Prostate gland (tissue), 2 donors: ENCODE results near the gene MYH9. TPM values are rescaled to one million over a fixed set of nuclear protein-coding genes. Genes with fewer than 3 reads are reported as not detected.

ENCODE experiments used
- DNase-seq: peaks from one replicate; pipeline ENCODE4 v3.0.0-alpha.2; 2019; ENCODE audit warnings: low spot score
- H3K27ac ChIP-seq, 2 donors: fragments of 200-600 bp; sonication (generic); 2 replicates each; pipeline ENCODE4 v1.5.1; 2017 to 2019
- H3K27me3 ChIP-seq: fragments of 200-600 bp; sonication (generic); replicated peaks from 2 replicates; pipeline ENCODE4 v1.5.1; 2019; ENCODE audit not compliant: insufficient read depth
- H3K36me3 ChIP-seq, 2 donors: fragments of 200-600 bp; sonication (generic); 1 replicate in 1 of 2; 2 replicates in 1 of 2; pipeline versions ENCODE4 v1.5.1 to v1.8.1; 2017 to 2019
- H3K4me1 ChIP-seq: fragments of 200-600 bp; sonication (generic); replicated peaks from 2 replicates; pipeline ENCODE4 v1.5.1; 2019
- H3K4me3 ChIP-seq, 2 donors: fragments of 200-600 bp; sonication (generic); 2 replicates each; pipeline ENCODE4 v1.5.1; 2017 to 2019
- H3K9me3 ChIP-seq: fragments of 200-600 bp; sonication (generic); 2 replicates; pipeline ENCODE4 v1.5.1; 2017
- CTCF ChIP-seq, 4 experiments: fragments of 200-600 bp in 2 of 4; fragments of 450-650 bp in 2 of 4; sonication (generic) in 2 of 4; IDR thresholded peaks; 1 replicate in 3 of 4; 2 replicates in 1 of 4; pipeline ENCODE4 v1.5.1; 2016 to 2019; ENCODE audit warnings: antibody characterized with exemption in 4 of 4, mild to moderate bottlenecking in 2 of 4, moderate library complexity in 2 of 4
- POLR2A ChIP-seq: fragments of 450-650 bp; IDR thresholded peaks from one replicate; pipeline ENCODE4 v1.6.1; 2016; ENCODE audit warnings: antibody characterized with exemption, mild to moderate bottlenecking
- POLR2AphosphoS5 ChIP-seq: sonication (generic); formaldehyde crosslinking; IDR thresholded peaks from one replicate; pipeline ENCODE4 v1.6.1; 2017; ENCODE audit warnings: antibody characterized with exemption
- WGBS: methylation state at CpG from one replicate; pipeline ENCODE4 v1.1.5; 2018; 5-methylcytosine and 5-hydroxymethylcytosine counted together
- intact Hi-C: fragments of 100-400 bp; cut with DNase I; formaldehyde crosslinking; loops from one replicate; pipeline ENCODE4 v1.14.2; 2022
- total RNA-seq, 2 donors: library from RNA; depleted of rRNA; stranded (reverse); fragments of >200 nt; gene quantifications; one replicate each; pipeline ENCODE4 v1.1.0, GENCODE V29; 2016

Gene MYH9
- total RNA-seq, 2 donors from 2014 or later, result 295 to 329 TPM

GRCh38 chr22:36358533-36359469 lies 29.0 kb downstream of the MYH9 start:
- Histone ChIP-seq H3K9me3 (no peaks in the 10 kb centered on the region), H3K4me3 (no peak overlapping the region), H3K36me3 (no peaks in the 10 kb centered on the region), H3K4me1 (peaks cover 59% of the 10 kb centered on the region), H3K27me3 (no peaks in the 10 kb centered on the region), H3K27ac (peak overlapping the region; percentile 96 to 99)
- TF ChIP-seq POLR2AphosphoS5 (no peak), POLR2A (no peak), CTCF (IDR thresholded peaks at IDR 0.05) (peak in 1 of 4 experiments; percentile 9)
- WGBS, result 53% methylated on average over 9 of the region's 9 CpGs
- intact Hi-C loops, result no loop called here
- DNase-seq, result no peak

GRCh38 chr22:36356708-36357624 lies 30.8 kb downstream of the MYH9 start:
- intact Hi-C loops, result no loop called here
- H3K27me3 ChIP-seq, result no peaks in the 10 kb centered on the region
- no peaks in the 10 kb centered on the region for H3K9me3 ChIP-seq
- no peak for DNase-seq
- no peaks in the 10 kb centered on the region for H3K36me3 ChIP-seq
- peak overlapping the region; percentile 96 to 99 for H3K27ac ChIP-seq
- no peak overlapping the region for H3K4me3 ChIP-seq
- TF ChIP-seq CTCF (IDR thresholded peaks at IDR 0.05), result no peak
- TF ChIP-seq POLR2A, result no peak
- TF ChIP-seq POLR2AphosphoS5, result peak; percentile 39
- peaks cover 64% of the 10 kb centered on the region for H3K4me1 ChIP-seq
- WGBS, result 65% methylated on average over 25 of the region's 25 CpGs

GRCh38 chr22:36355894-36356293 lies 31.9 kb downstream of the MYH9 start:
- peaks cover 66% of the 10 kb centered on the region for H3K4me1 ChIP-seq
- H3K9me3 ChIP-seq, result no peaks in the 10 kb centered on the region
- intact Hi-C loops, result no loop called here
- H3K36me3 ChIP-seq, result no peaks in the 10 kb centered on the region
- H3K27me3 ChIP-seq, result no peaks in the 10 kb centered on the region
- 71% methylated on average over 6 of the region's 6 CpGs for WGBS
- DNase-seq, result no peak
- peak overlapping the region; percentile 96 to 99 for H3K27ac ChIP-seq
- no peak for TF ChIP-seq POLR2A
- no peak for TF ChIP-seq POLR2AphosphoS5
- TF ChIP-seq CTCF (IDR thresholded peaks at IDR 0.05), result no peak
- H3K4me3 ChIP-seq, result no peak overlapping the region

- Histone ChIP-seq H3K27ac (peak overlapping the region; percentile 96 to 99), H3K4me1 (peaks cover 66% of the 10 kb centered on the region), H3K27me3 (no peaks in the 10 kb centered on the region), H3K4me3 (no peak overlapping the region), H3K36me3 (no peaks in the 10 kb centered on the region), H3K9me3 (no peaks in the 10 kb centered on the region)
- no peak for TF ChIP-seq CTCF (IDR thresholded peaks at IDR 0.05)
- no peak for TF ChIP-seq POLR2A
- TF ChIP-seq POLR2AphosphoS5, result no peak
- DNase-seq, result no peak
- intact Hi-C loops, result no loop called here
- WGBS, result 25% methylated on average over 6 of the region's 6 CpGs
Measured at GRCh38 chr22:36355362-36355761, 32.4 kb downstream of the MYH9 start.
